ENCODE measurements around the gene CEP295NL.

Gene CEP295NL

GRCh38 chr17:78933959-78934568 lies 31.1 kb upstream of the CEP295NL start:
- Histone ChIP-seq H3K9ac (ENCODE audit: low read length) (no peak overlapping the region), H3K27ac (ENCODE audit: low read depth, low read length, poor library complexity, severe bottlenecking) (no peak overlapping the region), H2AFZ (ENCODE audit: low read length) (no peak overlapping the region), H3K4me3 (ENCODE audit: low read depth, low read length, poor library complexity, severe bottlenecking) (no peak overlapping the region), H3K9me2 (ENCODE audit: low read depth, low read length) (no peaks in the 10 kb centered on the region), H3K4me1 (ENCODE audit: insufficient read depth, low read length, severe bottlenecking) (no peaks in the 10 kb centered on the region), H3K79me2 (ENCODE audit: insufficient read depth, low read length) (no peaks in the 10 kb centered on the region), H3K36me3 (ENCODE audit: insufficient read depth, low read length) (no peaks in the 10 kb centered on the region), H4K20me1 (ENCODE audit: insufficient read depth, low read length) (no peaks in the 10 kb centered on the region), H3K27me3 (ENCODE audit: insufficient read depth, low read length) (peaks cover 15% of the 10 kb centered on the region), H3F3A (ENCODE audit: insufficient read depth, low read length) (no peaks in the 10 kb centered on the region), H3K9me3 (ENCODE audit: low read length) (no peaks in the 10 kb centered on the region), H3K4me2 (ENCODE audit: low read length) (no peak overlapping the region)
- TF ChIP-seq CTCF (IDR thresholded peaks at IDR 0.05; ENCODE audit: low read length) (no peak), EZH2 (IDR thresholded peaks at IDR 0.05; ENCODE audit: borderline replicate concordance, low read length) (no peak)

GRCh38 chr17:78933025-78933958 lies 30.3 kb upstream of the CEP295NL start:
- TF ChIP-seq CTCF (IDR thresholded peaks at IDR 0.05; ENCODE audit: low read length) (no peak), EZH2 (IDR thresholded peaks at IDR 0.05; ENCODE audit: borderline replicate concordance, low read length) (no peak)
- no peaks in the 10 kb centered on the region for H3K79me2 ChIP-seq (ENCODE audit: insufficient read depth, low read length)
- no peaks in the 10 kb centered on the region for H3K36me3 ChIP-seq (ENCODE audit: insufficient read depth, low read length)
- H3K9ac ChIP-seq (ENCODE audit: low read length), result no peak overlapping the region
- no peaks in the 10 kb centered on the region for H3F3A ChIP-seq (ENCODE audit: insufficient read depth, low read length)
- no peaks in the 10 kb centered on the region for H3K9me2 ChIP-seq (ENCODE audit: low read depth, low read length)
- H3K4me1 ChIP-seq (ENCODE audit: insufficient read depth, low read length, severe bottlenecking), result no peaks in the 10 kb centered on the region
- no peaks in the 10 kb centered on the region for H3K9me3 ChIP-seq (ENCODE audit: low read length)
- no peak overlapping the region for H2AFZ ChIP-seq (ENCODE audit: low read length)
- no peak overlapping the region for H3K27ac ChIP-seq (ENCODE audit: low read depth, low read length, poor library complexity, severe bottlenecking)
- H3K4me2 ChIP-seq (ENCODE audit: low read length), result no peak overlapping the region
- H3K4me3 ChIP-seq (ENCODE audit: low read depth, low read length, poor library complexity, severe bottlenecking), result no peak overlapping the region
- peaks cover 12% of the 10 kb centered on the region; the same call in 1 of the 2 replicates for H3K27me3 ChIP-seq (ENCODE audit: insufficient read depth, low read length)
- no peaks in the 10 kb centered on the region for H4K20me1 ChIP-seq (ENCODE audit: insufficient read depth, low read length)

- Histone ChIP-seq H3K9me3 (ENCODE audit: low read length) (no peaks in the 10 kb centered on the region), H3K4me3 (ENCODE audit: low read depth, low read length, poor library complexity, severe bottlenecking) (no peak overlapping the region), H3K4me2 (ENCODE audit: low read length) (no peak overlapping the region), H3K4me1 (ENCODE audit: insufficient read depth, low read length, severe bottlenecking) (no peaks in the 10 kb centered on the region), H3F3A (ENCODE audit: insufficient read depth, low read length) (no peaks in the 10 kb centered on the region), H4K20me1 (ENCODE audit: insufficient read depth, low read length) (no peaks in the 10 kb centered on the region), H3K27me3 (ENCODE audit: insufficient read depth, low read length) (peaks cover 9% of the 10 kb centered on the region; the same call in 1 of the 2 replicates), H3K36me3 (ENCODE audit: insufficient read depth, low read length) (no peaks in the 10 kb centered on the region), H2AFZ (ENCODE audit: low read length) (no peak overlapping the region), H3K9ac (ENCODE audit: low read length) (no peak overlapping the region), H3K9me2 (ENCODE audit: low read depth, low read length) (no peaks in the 10 kb centered on the region), H3K79me2 (ENCODE audit: insufficient read depth, low read length) (no peaks in the 10 kb centered on the region), H3K27ac (ENCODE audit: low read depth, low read length, poor library complexity, severe bottlenecking) (no peak overlapping the region)
- no peak for TF ChIP-seq EZH2 (IDR thresholded peaks at IDR 0.05; ENCODE audit: borderline replicate concordance, low read length)
- TF ChIP-seq CTCF (IDR thresholded peaks at IDR 0.05; ENCODE audit: low read length), result no peak
Observed at GRCh38 chr17:78929908-78930775, 27.1 kb upstream of the CEP295NL start.
